H1 (cell line): ENCODE measurements around the gene MELK. TPM values are rescaled to one million over a fixed set of nuclear protein-coding genes. Genes with fewer than 3 reads are reported as not detected.

Source experiments
- CTCF ChIA-PET: fragments of 300-600 bp; sonication (Branson Sonifier 250); formaldehyde crosslinking; loops from one replicate; lab custom pipeline; 2021; ENCODE audit not compliant: partially characterized antibody; lab: Charles Lee
- POLR2A ChIA-PET: fragments of 300-600 bp; sonication (Branson Sonifier 250); formaldehyde crosslinking; loops from one replicate; lab custom pipeline; 2021; ENCODE audit warnings: inconsistent platforms; ENCODE audit not compliant: partially characterized antibody; lab: Charles Lee
- DNase-seq, 2 experiments: peaks; one replicate each; pipeline versions ENCODE4 v3.0.0 to v3.0.0-alpha.2; 2010 to 2022; ENCODE audit warnings: low spot score in 2 of 2, low read depth in 1 of 2, mixed read lengths in 1 of 2
- FAIRE-seq: peaks from 2 replicates; lab custom pipeline; 2011; peaks lifted over from hg19 to GRCh38; lab: Jason Lieb, UNC
- H2AFZ ChIP-seq: 2 replicates; pipeline ENCODE4 v1.8.1; 2012; ENCODE audit warnings: low read length, inconsistent platforms
- H2AK5ac ChIP-seq: 2 replicates; pipeline ENCODE4 v1.6.1; 2013; ENCODE audit warnings: low read depth, low read length
- H2BK120ac ChIP-seq: replicated peaks from 2 replicates; pipeline ENCODE3; 2013; ENCODE audit warnings: low read depth, low read length, inconsistent platforms
- H2BK12ac ChIP-seq: 2 replicates; pipeline ENCODE4 v1.6.1; 2013; ENCODE audit warnings: low read depth, low read length
- H2BK15ac ChIP-seq: 2 replicates; pipeline ENCODE4 v1.6.1; 2013; ENCODE audit warnings: low read length
- H2BK20ac ChIP-seq: 2 replicates; pipeline ENCODE4 v1.6.1; 2013; ENCODE audit warnings: low read length
- H2BK5ac ChIP-seq: 2 replicates; pipeline ENCODE4 v1.6.1; 2013; ENCODE audit warnings: low read depth, low read length
- H3K14ac ChIP-seq: 2 replicates; pipeline ENCODE4 v1.6.1; 2013; ENCODE audit warnings: inconsistent platforms; ENCODE audit not compliant: insufficient read length
- H3K18ac ChIP-seq: 2 replicates; pipeline ENCODE4 v1.6.1; 2013; ENCODE audit warnings: low read length; ENCODE audit errors: extremely low read depth
- H3K23ac ChIP-seq: 2 replicates; pipeline ENCODE4 v1.6.1; 2013; ENCODE audit warnings: inconsistent platforms; ENCODE audit not compliant: insufficient read length
- H3K23me2 ChIP-seq: 2 replicates; pipeline ENCODE4 v1.6.1; 2013; ENCODE audit warnings: low read depth, low read length
- H3K27ac ChIP-seq: 2 replicates; pipeline ENCODE4 v1.6.1; 2011; ENCODE audit warnings: low read depth, low read length, inconsistent platforms
- H3K27me3 ChIP-seq, 4 experiments: replicated peaks in 1 of 4; 1 replicate in 1 of 4; 2 replicates in 3 of 4; pipeline versions ENCODE4 v1.6.1 to v1.8.1; 2011 to 2013; ENCODE audit warnings: low read length in 3 of 4, mild to moderate bottlenecking in 3 of 4, inconsistent platforms in 2 of 4, mixed read lengths in 2 of 4, moderate library complexity in 1 of 4; ENCODE audit not compliant: control insufficient read depth in 3 of 4, insufficient read depth in 3 of 4; ENCODE audit errors: extremely low read depth in 1 of 4
- H3K36me3 ChIP-seq, 4 experiments: 2 replicates each; pipeline versions ENCODE4 v1.6.1 to v1.8.1; 2011 to 2013; ENCODE audit warnings: mild to moderate bottlenecking in 4 of 4, low read length in 3 of 4, moderate library complexity in 2 of 4, control low read depth in 1 of 4, inconsistent platforms in 1 of 4; ENCODE audit not compliant: insufficient read depth in 4 of 4, control insufficient read depth in 2 of 4
- H3K4ac ChIP-seq: replicated peaks from 2 replicates; pipeline ENCODE3; 2013; ENCODE audit warnings: low read length, low read depth, mixed read lengths, inconsistent platforms; ENCODE audit not compliant: insufficient read length
- H3K4me1 ChIP-seq, 4 experiments: replicated peaks in 1 of 4; 1 replicate in 1 of 4; 2 replicates in 3 of 4; pipeline versions ENCODE4 v1.6.1 to v1.8.1; 2011 to 2013; ENCODE audit warnings: low read length in 3 of 4, inconsistent platforms in 2 of 4, mixed read lengths in 1 of 4; ENCODE audit not compliant: insufficient read depth in 4 of 4, control insufficient read depth in 3 of 4
- H3K4me2 ChIP-seq, 2 experiments: 2 replicates each; pipeline versions ENCODE4 v1.6.1 to v1.8.1; 2011 to 2013; ENCODE audit warnings: low read depth in 2 of 2, low read length in 2 of 2, control low read depth in 1 of 2, inconsistent platforms in 1 of 2, mild to moderate bottlenecking in 1 of 2; ENCODE audit not compliant: insufficient read depth in 1 of 2
- H3K4me3 ChIP-seq, 4 experiments: fragments of 200-600, 300-600 bp in 1 of 4; sonication (generic), shearing (Covaris generic), sonication (Bioruptor Twin) in 1 of 4; 2 replicates each; pipeline versions ENCODE4 v1.5.1 to v1.8.1; 2011 to 2016; ENCODE audit warnings: low read length in 4 of 4, low read depth in 3 of 4, control low read depth in 2 of 4, inconsistent platforms in 2 of 4, mild to moderate bottlenecking in 2 of 4, mixed read lengths in 1 of 4, moderate library complexity in 1 of 4; ENCODE audit not compliant: insufficient read depth in 2 of 4; ENCODE audit errors: extremely low read depth in 1 of 4
- H3K56ac ChIP-seq: replicated peaks from 2 replicates; pipeline ENCODE3; 2013; ENCODE audit warnings: low read depth, mild to moderate bottlenecking, mixed read lengths, low read length, inconsistent platforms; ENCODE audit not compliant: insufficient read length
- H3K79me1 ChIP-seq: 2 replicates; pipeline ENCODE4 v1.6.1; 2013; ENCODE audit warnings: low read depth, low read length, control low read depth
- H3K79me2 ChIP-seq, 2 experiments: 2 replicates each; pipeline versions ENCODE4 v1.6.1 to v1.8.1; 2012 to 2013; ENCODE audit warnings: low read length in 2 of 2, mild to moderate bottlenecking in 2 of 2, inconsistent platforms in 1 of 2; ENCODE audit not compliant: insufficient read depth in 2 of 2, control insufficient read depth in 1 of 2
- H3K9ac ChIP-seq, 4 experiments: replicated peaks in 1 of 4; 1 replicate in 1 of 4; 2 replicates in 3 of 4; pipeline versions ENCODE4 v1.6.1 to v1.8.1; 2011 to 2013; ENCODE audit warnings: low read depth in 3 of 4, low read length in 3 of 4, control low read depth in 2 of 4, mild to moderate bottlenecking in 2 of 4, moderate library complexity in 2 of 4, inconsistent platforms in 1 of 4; ENCODE audit errors: extremely low read depth in 1 of 4
- H3K9me3 ChIP-seq, 2 experiments: 2 replicates each; pipeline versions ENCODE4 v1.6.1 to v1.8.1; 2012 to 2013; ENCODE audit warnings: mild to moderate bottlenecking in 2 of 2, moderate library complexity in 2 of 2, control low read depth in 1 of 2, inconsistent platforms in 1 of 2, low read depth in 1 of 2, low read length in 1 of 2, mixed read lengths in 1 of 2; ENCODE audit not compliant: insufficient read depth in 2 of 2
- H4K20me1 ChIP-seq, 2 experiments: replicated peaks in 1 of 2; 2 replicates each; pipeline versions ENCODE3 to v1.8.1; 2011 to 2013; ENCODE audit warnings: inconsistent platforms in 2 of 2, low read length in 2 of 2, mild to moderate bottlenecking in 1 of 2; ENCODE audit not compliant: insufficient read depth in 2 of 2, control insufficient read depth in 1 of 2
- H4K5ac ChIP-seq: 2 replicates; pipeline ENCODE4 v1.6.1; 2013; ENCODE audit warnings: low read length, low read depth, mixed read lengths, inconsistent platforms; ENCODE audit not compliant: insufficient read length
- H4K8ac ChIP-seq: 2 replicates; pipeline ENCODE4 v1.8.0; 2013; ENCODE audit warnings: mild to moderate bottlenecking, moderate library complexity, low read length, inconsistent platforms; ENCODE audit not compliant: insufficient read depth; ENCODE audit errors: extremely low read depth
- H4K91ac ChIP-seq: replicated peaks from 2 replicates; pipeline ENCODE3; 2013; ENCODE audit warnings: low read length, mixed read lengths, inconsistent platforms; ENCODE audit not compliant: insufficient read length
- CBX5 ChIP-seq: fragments of 300-800, 300-1000 bp; sonication (generic); IDR thresholded peaks from 2 replicates; pipeline ENCODE4 v1.7.1; 2016; ENCODE audit warnings: antibody characterized with exemption, low read length, low read depth
- SIN3A ChIP-seq, 2 experiments: IDR thresholded peaks in 1 of 2; conservative IDR thresholded peaks in 1 of 2; 2 replicates each; pipeline ENCODE4 v1.6.1; 2011 to 2012; ENCODE audit warnings: low read length in 2 of 2, improper control_type of control experiment in 1 of 2, low read depth in 1 of 2, mild to moderate bottlenecking in 1 of 2
- SUZ12 ChIP-seq: fragments of 200-600 bp; sonication (generic); IDR thresholded peaks from 2 replicates; pipeline ENCODE4 v1.6.1; 2012; ENCODE audit warnings: mild to moderate bottlenecking, inconsistent platforms, low read length, moderate library complexity, mixed read lengths
- WGBS, 2 experiments: shearing (Covaris generic) in 1 of 2; methylation state at CpG; one replicate each; pipeline versions ENCODE4 v1.1.6 to v1.1.7; 2013 to 2015; ENCODE audit warnings: low lambda C conversion rate in 2 of 2, mixed read lengths in 2 of 2, inconsistent platforms in 1 of 2, low coverage in 1 of 2, missing lambda C conversion rate in 1 of 2; ENCODE audit not compliant: insufficient replicate concordance in 2 of 2, insufficient coverage in 1 of 2, insufficient read length in 1 of 2; ENCODE audit errors: extremely low coverage in 1 of 2, missing lambda C conversion rate in 1 of 2; 5-methylcytosine and 5-hydroxymethylcytosine counted together
- polyA plus RNA-seq, 7 experiments: library from polyadenylated mRNA; depleted of rRNA in 3 of 7; stranded (reverse) in 5 of 7; unstranded in 2 of 7; fragments of >200 nt in 5 of 7; fragments of 200-250 nt in 2 of 7; gene quantifications; 1 replicate in 5 of 7; 2 replicates in 1 of 7; 4 replicates in 1 of 7; pipeline versions ENCODE4 v1.2.1 to v1.2.3, GENCODE V29; 2011 to 2013; ENCODE audit warnings: missing spikeins in 2 of 7, mixed read lengths in 2 of 7
- total RNA-seq: library from RNA; stranded (reverse); fragmentation: NEBNext Ultra II Directional; extraction: Animal tissue kit (Norgen Biotek cat#: 25700); gene quantifications from 2 replicates; pipeline ENCODE4 v1.2.1, GENCODE V29; 2021

The MELK gene
- total and polyA plus RNA-seq, 2 of the 8 experiments (the other 6 are each of a cell fraction or from before 2014, with no cell fraction given): 26.2 to 53.1 TPM

- H4K91ac ChIP-seq: no peak overlapping the region
- H3K23ac ChIP-seq: no peak overlapping the region
- H3K36me3 ChIP-seq: no peaks in the 10 kb centered on the region
- no peak overlapping the region for H2BK15ac ChIP-seq
- no peak overlapping the region for H2BK120ac ChIP-seq
- no peak overlapping the region for H2BK12ac ChIP-seq
- 92% methylated on average over 8 of the region's 8 CpGs; no CpG with 5 or more reads in 1 of the 2 experiments for WGBS, 2 experiments
- no peak overlapping the region for H4K5ac ChIP-seq
- POLR2A ChIA-PET: no interaction called here
- DNase-seq: no peak
- H3K4ac ChIP-seq: no peak overlapping the region
- H3K9me3 ChIP-seq: no peaks in the 10 kb centered on the region
- H3K18ac ChIP-seq: no peak overlapping the region
- H2AK5ac ChIP-seq: no peak overlapping the region
- H3K56ac ChIP-seq: no peak overlapping the region
- CTCF ChIA-PET: interaction anchor here (0.6 to 1.4 kb wide), 2 partner anchors 10 to 61 kb away, joined by 3 to 6 read pairs; no protein-coding TSS in a partner anchor
- no peaks in the 10 kb centered on the region for H3K27me3 ChIP-seq
- TF ChIP-seq SIN3A (conservative IDR thresholded peaks at IDR 0.05 in 1 of 2, IDR thresholded peaks at IDR 0.05 in 1 of 2; ENCODE audit: low read depth in 1 of 2, low read length in 2 of 2): no peak
- TF ChIP-seq SUZ12: no peak
- TF ChIP-seq CBX5: no peak
- no peaks in the 10 kb centered on the region; the same call in 1 of the 2 replicates for H3K23me2 ChIP-seq
- H3K9ac ChIP-seq: no peak overlapping the region
- peaks cover 2 to 9% (median 4%) of the 10 kb centered on the region in 4 experiments; a peak in 6 of 7 replicates for H3K4me1 ChIP-seq
- no peak overlapping the region for H3K4me3 ChIP-seq
- no peaks in the 10 kb centered on the region for H4K20me1 ChIP-seq
- H3K79me2 ChIP-seq: no peaks in the 10 kb centered on the region
- H2AFZ ChIP-seq: no peak overlapping the region
- H3K79me1 ChIP-seq: no peaks in the 10 kb centered on the region
- no peak for FAIRE-seq
- H3K4me2 ChIP-seq: no peak overlapping the region
- H4K8ac ChIP-seq: no peak overlapping the region
- H3K14ac ChIP-seq: no peak overlapping the region
- H3K27ac ChIP-seq: no peak overlapping the region
- no peak overlapping the region for H2BK5ac ChIP-seq
- H2BK20ac ChIP-seq: no peak overlapping the region
Observed at GRCh38 chr9:36721846-36722588, 149.3 kb downstream of the MELK start.
